Thymus (tissue), 11 donors: Measurements from ENCODE around the gene BRIP1. TPM values are rescaled to one million over a fixed set of nuclear protein-coding genes. Genes with fewer than 3 reads are reported as not detected.

Experiments used
- DNase-seq, 9 donors: peaks; one replicate each; pipeline ENCODE4 v3.0.0-alpha.2; 2013; ENCODE audit warnings: low spot score in 9 of 9, low read depth in 6 of 9, missing footprints in 1 of 9
- H3K27ac ChIP-seq, 2 donors: one replicate each; pipeline ENCODE4 v1.5.1; 2013; ENCODE audit warnings: control low read depth in 1 of 2, low read depth in 1 of 2, low read length in 1 of 2, mild to moderate bottlenecking in 1 of 2, moderate library complexity in 1 of 2
- H3K27me3 ChIP-seq, 2 donors: one replicate each; pipeline ENCODE4 v1.5.1; 2013; ENCODE audit warnings: low read length in 1 of 2; ENCODE audit not compliant: control insufficient read depth in 2 of 2, insufficient read depth in 1 of 2
- H3K36me3 ChIP-seq, 2 donors: one replicate each; pipeline ENCODE4 v1.5.1; 2013; ENCODE audit warnings: low read length in 1 of 2, mild to moderate bottlenecking in 1 of 2, moderate library complexity in 1 of 2; ENCODE audit not compliant: control insufficient read depth in 2 of 2, insufficient read depth in 2 of 2
- H3K4me1 ChIP-seq, 2 donors: one replicate each; pipeline ENCODE4 v1.5.1; 2013; ENCODE audit warnings: low read length in 2 of 2; ENCODE audit not compliant: control insufficient read depth in 2 of 2, insufficient read depth in 2 of 2
- H3K4me3 ChIP-seq, 2 donors: one replicate each; pipeline ENCODE4 v1.5.1; 2013; ENCODE audit warnings: low read length in 2 of 2, control low read depth in 1 of 2, mild to moderate bottlenecking in 1 of 2
- H3K9me3 ChIP-seq, 2 donors: one replicate each; pipeline ENCODE4 v1.5.1; 2013; ENCODE audit warnings: low read length in 1 of 2, mild to moderate bottlenecking in 1 of 2; ENCODE audit not compliant: control insufficient read depth in 2 of 2, insufficient read depth in 1 of 2
- WGBS: extraction: QIAGEN DNeasy Blood & Tissue Kit; methylation state at CpG from one replicate; pipeline ENCODE4 v1.1.7; 2013; 5-methylcytosine and 5-hydroxymethylcytosine counted together
- polyA plus RNA-seq: library from polyadenylated mRNA; stranded (reverse); fragments of 200-250 nt; gene quantifications from one replicate; pipeline ENCODE4 v1.2.3, GENCODE V29; 2013
- total RNA-seq: library from RNA; stranded (reverse); fragments of 120-200 nt; gene quantifications from one replicate; pipeline ENCODE4 v1.2.4, GENCODE V29; 2013
- donor health status: healthy.

Gene BRIP1
- total and polyA plus RNA-seq, 2 donors: 0.68 to 11.5 TPM

GRCh38 chr17:61641084-61641483 is 222.2 kb downstream of the BRIP1 start:
- no peak for DNase-seq
- H3K4me3 ChIP-seq: no peak overlapping the region
- no peaks in the 10 kb centered on the region for H3K9me3 ChIP-seq
- 94% methylated on average over 6 of the region's 6 CpGs for WGBS
- peaks cover 0 to 4% of the 10 kb centered on the region in 2 donors for H3K27me3 ChIP-seq
- H3K27ac ChIP-seq: no peak overlapping the region
- no peaks in the 10 kb centered on the region for H3K36me3 ChIP-seq
- no peaks in the 10 kb centered on the region for H3K4me1 ChIP-seq

- Histone ChIP-seq H3K27me3 (peaks cover 0 to 4% of the 10 kb centered on the region in 2 donors), H3K4me1 (no peaks in the 10 kb centered on the region), H3K4me3 (no peak overlapping the region), H3K36me3 (no peaks in the 10 kb centered on the region), H3K9me3 (no peaks in the 10 kb centered on the region), H3K27ac (no peak overlapping the region)
- DNase-seq: no peak
- WGBS: 96% methylated on average over 1 of the region's 1 CpG
These were observed 223.5 kb downstream of the BRIP1 start for GRCh38 chr17:61639818-61640217.

GRCh38 chr17:61638087-61638486 is 225.2 kb downstream of the BRIP1 start:
- no peaks in the 10 kb centered on the region for H3K27me3 ChIP-seq
- 71% methylated on average over 1 of the region's 1 CpG for WGBS
- no peaks in the 10 kb centered on the region for H3K4me1 ChIP-seq
- H3K9me3 ChIP-seq: no peaks in the 10 kb centered on the region
- DNase-seq: no peak
- no peaks in the 10 kb centered on the region for H3K36me3 ChIP-seq
- no peak overlapping the region for H3K27ac ChIP-seq
- H3K4me3 ChIP-seq: no peak overlapping the region

GRCh38 chr17:61635913-61636432 is 227.4 kb downstream of the BRIP1 start:
- no peak overlapping the region for H3K4me3 ChIP-seq

GRCh38 chr17:61634942-61635538 is 228.3 kb downstream of the BRIP1 start:
- 95% methylated on average over 5 of the region's 5 CpGs for WGBS
- DNase-seq: no peak
- no peaks in the 10 kb centered on the region for H3K27me3 ChIP-seq
- H3K9me3 ChIP-seq: no peaks in the 10 kb centered on the region
- no peak overlapping the region for H3K27ac ChIP-seq
- H3K36me3 ChIP-seq: no peaks in the 10 kb centered on the region
- no peaks in the 10 kb centered on the region for H3K4me1 ChIP-seq
- no peak overlapping the region for H3K4me3 ChIP-seq

More at GRCh38 chr17:61635913-61636432, 227.4 kb downstream of the BRIP1 start:
- no peak overlapping the region for H3K27ac ChIP-seq
- 32% methylated on average over 3 of the region's 3 CpGs for WGBS
- H3K9me3 ChIP-seq: no peaks in the 10 kb centered on the region
- H3K4me1 ChIP-seq: no peaks in the 10 kb centered on the region
- H3K27me3 ChIP-seq: no peaks in the 10 kb centered on the region
- peak; percentile 6 to 70 (median 38) for DNase-seq
- no peaks in the 10 kb centered on the region for H3K36me3 ChIP-seq

GRCh38 chr17:61634011-61634539 is 229.3 kb downstream of the BRIP1 start:
- Histone ChIP-seq H3K36me3 (no peaks in the 10 kb centered on the region), H3K4me3 (no peak overlapping the region)
- no peak for DNase-seq

GRCh38 chr17:61632826-61633225 is 230.5 kb downstream of the BRIP1 start:
- 95% methylated on average over 1 of the region's 1 CpG for WGBS
- no peak overlapping the region for H3K4me3 ChIP-seq

More at GRCh38 chr17:61634011-61634539, 229.3 kb downstream of the BRIP1 start:
- Histone ChIP-seq H3K27me3 (no peaks in the 10 kb centered on the region), H3K4me1 (no peaks in the 10 kb centered on the region), H3K9me3 (no peaks in the 10 kb centered on the region), H3K27ac (no peak overlapping the region)

GRCh38 chr17:61631800-61632199 is 231.5 kb downstream of the BRIP1 start:
- H3K36me3 ChIP-seq: no peaks in the 10 kb centered on the region
- H3K27ac ChIP-seq: no peak overlapping the region
- no peak overlapping the region for H3K4me3 ChIP-seq
- no peak for DNase-seq
- no peaks in the 10 kb centered on the region for H3K4me1 ChIP-seq
- H3K27me3 ChIP-seq: no peaks in the 10 kb centered on the region
- WGBS: 62% methylated on average over 1 of the region's 1 CpG
- H3K9me3 ChIP-seq: no peaks in the 10 kb centered on the region

More at GRCh38 chr17:61632826-61633225, 230.5 kb downstream of the BRIP1 start:
- H3K9me3 ChIP-seq: no peaks in the 10 kb centered on the region
- no peaks in the 10 kb centered on the region for H3K36me3 ChIP-seq
- H3K4me1 ChIP-seq: no peaks in the 10 kb centered on the region
- DNase-seq: no peak
- H3K27me3 ChIP-seq: no peaks in the 10 kb centered on the region
- H3K27ac ChIP-seq: no peak overlapping the region
